HuH-7 (cell line): ENCODE data around the gene CCDC91.

Source experiments
- DNase-seq: peaks from one replicate; pipeline ENCODE4 v3.0.0; 2011; ENCODE audit warnings: low spot score

CCDC91 gene

GRCh38 chr12:28543021-28543890 is 353.0 kb downstream of the CCDC91 start:
- DNase-seq: no peak

- no peak for DNase-seq
Observed at GRCh38 chr12:28550757-28551704, 360.8 kb downstream of the CCDC91 start.

- no peak for DNase-seq
Observed at GRCh38 chr12:28552251-28552970, 362.2 kb downstream of the CCDC91 start.

GRCh38 chr12:28555748-28556147 is 365.5 kb downstream of the CCDC91 start:
- no peak for DNase-seq

- DNase-seq: no peak
Observed at GRCh38 chr12:28558250-28558649, 368.0 kb downstream of the CCDC91 start.

GRCh38 chr12:28563286-28563685 is 373.0 kb downstream of the CCDC91 start:
- no peak for DNase-seq

- DNase-seq: no peak
Observed at GRCh38 chr12:28563936-28564335, 373.7 kb downstream of the CCDC91 start.

- no peak for DNase-seq
Observed at GRCh38 chr12:28568118-28568517, 377.9 kb downstream of the CCDC91 start.

GRCh38 chr12:28568704-28569103 is 378.4 kb downstream of the CCDC91 start:
- no peak for DNase-seq

- DNase-seq: no peak
Observed at GRCh38 chr12:28569698-28570411, 379.6 kb downstream of the CCDC91 start.

GRCh38 chr12:28570811-28571210 is 380.6 kb downstream of the CCDC91 start:
- DNase-seq: no peak

- no peak for DNase-seq
Observed at GRCh38 chr12:28574746-28575592, 384.7 kb downstream of the CCDC91 start.

GRCh38 chr12:28575593-28576205 is 385.4 kb downstream of the CCDC91 start:
- DNase-seq: no peak

GRCh38 chr12:28578361-28578760 is 388.1 kb downstream of the CCDC91 start:
- DNase-seq: no peak

- no peak for DNase-seq
Observed at GRCh38 chr12:28578833-28579252, 388.6 kb downstream of the CCDC91 start.

GRCh38 chr12:28582672-28583376 is 392.6 kb downstream of the CCDC91 start:
- DNase-seq: no peak

- no peak for DNase-seq
Observed at GRCh38 chr12:28583701-28584261, 393.5 kb downstream of the CCDC91 start.

- DNase-seq: no peak
Observed at GRCh38 chr12:28585146-28585545, 394.9 kb downstream of the CCDC91 start.

- DNase-seq: no peak
Observed at GRCh38 chr12:28586481-28586880, 396.2 kb downstream of the CCDC91 start.
